SIG-M5 (cell line): ENCODE data around the gene MAP3K13.
A peak's percentile ranks its signal among the peaks of the same experiment; 100 is the strongest.

ENCODE experiments used
- DNase-seq: peaks from one replicate; lab custom pipeline; 2025; lab: John Stamatoyannopoulos, UW

MAP3K13 gene

DNA sequence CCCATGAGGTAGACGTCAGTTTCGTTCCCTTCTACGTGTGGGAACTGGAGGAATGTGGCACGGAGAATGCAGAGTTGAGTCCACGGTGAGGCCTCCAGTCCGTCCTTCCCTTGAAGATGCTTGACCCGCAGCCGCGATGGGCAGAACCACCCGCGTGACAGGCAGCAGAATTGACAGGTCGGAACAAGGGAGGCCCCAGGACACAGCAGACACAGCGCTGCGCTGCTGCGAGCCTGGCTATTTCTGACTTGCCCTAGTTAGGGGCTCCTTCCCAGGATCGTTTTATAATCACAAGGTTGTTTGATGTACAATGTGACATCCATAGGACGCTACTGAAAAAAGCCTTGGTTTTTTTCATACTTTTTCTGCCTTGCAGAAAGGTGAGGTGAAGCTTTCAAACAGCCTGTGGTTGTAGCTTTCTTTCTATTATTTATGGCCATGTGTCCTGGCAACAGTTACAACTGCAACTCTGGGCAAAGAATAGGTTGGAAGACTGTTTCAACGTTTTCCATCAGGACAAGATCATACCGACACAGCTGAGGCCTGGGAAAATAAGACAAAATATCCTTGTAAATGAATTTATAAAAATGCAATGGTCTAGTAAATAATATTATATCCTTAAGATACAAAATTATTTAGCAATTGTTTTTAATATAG is 145.5 kb downstream of the MAP3K13 start:
- no peak for DNase-seq

DNA sequence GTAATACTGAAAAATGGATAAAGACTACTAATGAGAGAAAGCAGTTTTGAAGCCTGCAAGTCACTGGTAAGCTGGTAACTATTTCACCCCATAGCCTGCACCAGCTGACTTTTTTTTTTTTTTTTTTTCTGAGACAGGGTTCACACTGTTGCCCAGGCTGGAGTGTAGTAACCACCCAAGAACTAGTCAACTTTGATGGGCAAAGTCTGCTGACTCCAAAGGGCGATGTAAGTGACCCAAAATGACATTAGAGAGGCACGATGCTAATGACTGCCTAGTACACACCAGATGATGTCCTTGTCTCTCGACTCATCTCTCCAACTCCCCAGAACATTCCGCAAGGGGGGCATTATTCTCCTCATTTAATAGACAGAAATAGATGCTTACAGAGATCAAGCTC is 148.8 kb downstream of the MAP3K13 start:
- DNase-seq = no peak

DNA sequence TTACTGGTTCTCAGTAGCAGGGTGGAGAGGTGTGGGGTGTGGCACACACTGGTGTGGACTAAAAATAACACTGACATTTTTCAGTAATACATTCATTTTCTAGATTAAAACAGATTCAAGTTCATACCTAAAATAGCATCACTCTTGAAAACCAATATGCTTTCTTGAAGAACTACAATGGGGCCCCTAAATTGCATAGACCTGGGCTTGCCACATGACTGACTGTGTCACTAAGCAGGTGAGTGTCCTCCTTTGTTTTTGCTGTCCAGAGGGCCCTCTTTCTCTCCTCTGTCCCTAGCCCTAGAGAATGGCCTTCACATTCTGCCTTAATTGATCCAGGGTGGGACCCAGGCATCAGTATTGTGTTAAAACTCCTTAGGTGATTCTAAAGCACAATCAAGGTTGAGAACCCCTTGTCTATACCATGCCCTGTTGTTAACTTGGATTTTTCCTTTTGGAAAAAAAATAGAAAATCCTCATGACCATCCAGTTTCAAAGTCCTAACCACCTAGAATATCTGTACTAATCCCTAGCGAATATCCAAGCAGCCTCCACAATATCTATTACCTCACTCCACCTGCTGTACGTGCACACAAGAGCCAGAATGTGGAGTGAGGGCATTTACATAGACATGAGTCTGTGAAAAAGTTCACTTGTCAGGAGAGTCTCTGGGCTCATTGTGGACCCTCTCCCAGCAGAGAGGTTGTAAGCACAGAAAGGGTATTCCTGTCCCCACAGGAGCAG is 154.6 kb downstream of the MAP3K13 start:
- DNase-seq = no peak

DNA sequence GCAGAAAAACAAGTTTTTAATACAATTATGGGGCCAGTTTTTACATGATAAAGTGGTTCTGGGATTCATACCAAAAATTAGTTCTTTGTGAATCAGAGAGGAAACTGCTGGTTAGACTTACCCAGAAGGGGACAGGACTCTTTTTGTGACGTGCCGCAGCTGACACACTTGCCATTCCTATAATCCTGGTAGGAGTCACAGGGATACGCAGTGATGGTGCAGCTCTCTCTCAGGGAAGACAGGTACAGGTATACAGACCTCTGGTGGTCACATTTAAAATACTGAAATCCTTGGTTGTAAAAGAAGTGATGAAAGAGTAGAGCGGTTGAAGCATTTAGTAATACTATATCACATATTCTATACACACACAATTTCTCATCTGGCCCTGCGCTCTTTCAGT is 156.1 kb downstream of the MAP3K13 start:
- DNase-seq = no peak

DNA sequence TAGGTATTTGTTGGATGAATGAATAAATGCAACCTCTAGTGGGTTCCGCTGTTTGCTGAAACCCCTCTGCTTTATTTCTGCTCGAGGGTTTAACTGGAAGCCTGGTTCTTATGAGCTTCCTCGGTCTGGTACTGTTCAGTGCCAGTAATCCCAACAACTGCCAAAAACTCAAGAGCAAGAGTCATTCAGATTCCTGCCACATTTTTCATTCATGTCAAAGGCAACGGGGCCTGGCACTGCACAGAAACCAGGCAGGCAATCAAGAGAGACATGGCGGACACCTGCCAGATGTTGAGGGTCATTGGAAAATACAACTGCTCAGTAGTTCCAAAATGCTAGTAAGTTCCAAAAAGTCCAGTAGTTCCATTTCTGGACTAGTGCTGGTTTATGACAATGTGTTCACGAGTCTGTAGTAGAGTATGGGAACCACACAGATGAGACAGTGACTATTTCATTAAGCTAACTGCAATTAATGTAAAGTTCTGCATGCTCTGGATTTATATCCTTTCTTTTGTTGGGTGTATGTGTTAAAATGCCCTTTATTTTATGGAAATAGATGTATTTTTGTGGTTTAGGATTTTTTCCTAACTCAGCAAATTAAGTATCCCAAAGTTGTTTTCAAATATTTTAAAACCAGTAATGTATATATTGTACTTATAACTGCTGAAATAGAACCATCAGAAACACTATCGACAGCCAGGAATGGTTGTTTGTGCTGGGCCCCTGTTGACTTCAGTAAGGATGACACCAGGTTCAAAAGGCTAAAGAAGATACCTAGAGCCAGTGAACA is 158.6 kb downstream of the MAP3K13 start:
- DNase-seq = no peak

DNA sequence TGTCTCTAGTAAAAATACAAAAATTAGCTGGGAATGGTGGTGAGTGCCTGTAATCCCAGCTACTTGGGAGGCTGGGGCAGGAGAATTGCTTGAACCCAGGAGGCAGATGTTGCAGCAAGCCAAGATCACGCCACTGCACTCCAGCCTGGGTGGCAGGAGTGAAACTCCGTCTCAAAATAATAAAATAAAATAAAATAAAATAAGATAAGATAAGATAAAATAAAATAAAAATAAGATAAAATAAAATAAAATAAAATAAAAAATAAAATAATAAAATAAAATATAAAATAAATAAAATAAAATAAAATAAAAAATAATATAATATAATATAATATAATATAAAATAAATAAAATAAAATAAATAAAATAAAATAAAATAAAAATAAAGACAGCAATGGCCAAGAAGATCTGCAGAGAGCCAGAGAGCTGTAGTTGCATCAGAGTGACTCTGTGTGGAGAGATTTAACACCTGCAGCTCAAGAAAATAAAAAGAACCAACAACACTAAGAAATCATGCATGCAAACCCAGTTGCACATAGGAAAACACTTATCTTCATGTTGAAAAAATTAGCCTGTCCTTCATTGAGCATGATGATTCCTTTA is 163.5 kb downstream of the MAP3K13 start:
- DNase-seq = no peak

DNA sequence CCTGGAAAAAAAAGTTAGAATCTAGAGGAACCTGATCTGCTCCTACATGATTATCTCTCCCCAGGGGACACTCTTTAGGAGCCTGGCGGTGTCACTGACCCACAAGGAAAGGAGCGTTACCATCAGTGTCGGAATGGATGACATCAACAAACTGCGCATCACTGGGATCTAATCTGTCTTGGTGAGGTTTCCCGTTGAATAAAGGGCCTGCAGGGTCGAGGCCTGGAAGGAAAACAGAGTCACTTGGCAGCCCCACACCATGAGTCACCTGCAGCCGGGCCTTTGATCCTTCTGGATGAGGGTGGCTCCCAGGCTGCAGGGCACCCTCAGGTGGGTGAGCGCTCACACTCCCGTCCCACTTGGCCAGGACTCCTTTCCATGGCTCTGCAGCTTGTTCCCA is 164.4 kb downstream of the MAP3K13 start:
- no peak for DNase-seq

DNA sequence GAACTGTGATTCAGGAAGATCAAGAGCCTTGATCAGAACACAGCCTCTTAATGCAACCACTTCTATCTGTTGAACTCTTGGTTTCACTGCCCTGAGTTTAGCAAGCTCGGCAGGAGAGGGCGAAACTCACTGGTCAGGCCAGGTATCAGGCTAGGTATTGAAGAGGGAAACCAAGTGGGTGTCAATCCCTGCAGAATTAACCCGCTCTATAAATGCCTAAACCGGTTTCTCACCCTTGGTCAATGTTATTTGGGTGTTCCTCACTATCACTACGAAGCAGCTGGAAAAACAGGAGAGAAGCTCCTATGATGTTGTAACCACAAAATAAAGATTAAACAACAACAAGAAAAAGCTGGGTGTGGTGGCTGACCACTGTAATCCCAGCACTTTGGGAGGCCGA is 165.6 kb downstream of the MAP3K13 start:
- no peak for DNase-seq

DNA sequence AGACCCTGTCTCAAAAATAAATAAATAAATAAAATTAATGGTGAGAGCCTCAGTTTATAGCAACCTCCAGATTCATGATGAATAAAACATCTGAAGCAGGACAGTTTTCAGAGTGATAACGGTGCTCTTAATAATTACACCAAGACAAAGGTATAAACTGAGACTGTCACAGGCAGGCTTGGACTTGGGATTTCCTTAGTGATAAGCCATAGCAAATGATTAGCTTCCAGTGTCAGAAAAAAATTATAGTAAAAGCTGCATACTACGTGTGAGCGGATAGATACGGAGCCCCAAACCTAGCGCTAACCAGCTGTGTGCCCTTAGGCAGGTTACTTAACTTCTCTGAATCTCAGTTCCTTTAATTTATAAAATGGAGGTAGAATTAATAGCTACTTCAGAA is 167.9 kb downstream of the MAP3K13 start:
- no peak for DNase-seq

DNA sequence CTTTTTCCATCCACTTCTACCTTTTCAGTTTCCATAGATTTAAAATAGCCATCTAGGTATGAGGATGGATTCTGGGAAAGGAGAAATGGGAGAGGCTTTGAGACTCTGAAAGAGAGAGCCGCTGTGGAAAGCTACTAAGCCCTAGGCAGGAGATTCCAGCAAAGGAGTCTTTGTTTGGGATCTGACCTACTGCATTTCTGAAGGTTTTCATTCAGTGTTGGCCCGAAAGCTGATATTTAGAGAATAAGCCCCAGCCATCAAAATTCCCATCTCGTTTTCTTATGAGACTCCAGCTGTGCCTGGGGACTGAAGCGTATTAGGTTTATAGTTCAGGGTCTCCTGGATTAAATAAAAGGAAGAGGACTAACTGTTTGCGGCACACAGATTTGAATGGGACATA is 170.0 kb downstream of the MAP3K13 start:
- no peak for DNase-seq

DNA sequence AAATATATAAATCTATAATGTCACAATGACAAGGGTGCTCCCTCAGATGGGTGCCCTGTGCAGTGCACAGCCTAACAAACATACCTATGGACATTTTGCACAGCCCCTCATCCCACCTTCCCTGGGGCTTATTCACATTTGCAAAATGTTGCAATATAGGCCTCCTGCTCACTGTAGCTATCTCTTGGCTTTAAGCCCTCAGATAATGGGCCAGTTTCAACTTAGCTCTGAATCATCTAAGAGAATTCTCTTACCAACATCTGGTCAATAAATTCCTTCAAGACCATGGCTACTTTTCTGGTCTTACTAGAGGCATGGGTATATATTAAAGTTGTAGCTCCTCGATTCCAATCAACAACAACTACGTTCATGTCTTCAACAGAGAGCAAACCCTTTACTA is 171.6 kb downstream of the MAP3K13 start:
- no peak for DNase-seq

DNA sequence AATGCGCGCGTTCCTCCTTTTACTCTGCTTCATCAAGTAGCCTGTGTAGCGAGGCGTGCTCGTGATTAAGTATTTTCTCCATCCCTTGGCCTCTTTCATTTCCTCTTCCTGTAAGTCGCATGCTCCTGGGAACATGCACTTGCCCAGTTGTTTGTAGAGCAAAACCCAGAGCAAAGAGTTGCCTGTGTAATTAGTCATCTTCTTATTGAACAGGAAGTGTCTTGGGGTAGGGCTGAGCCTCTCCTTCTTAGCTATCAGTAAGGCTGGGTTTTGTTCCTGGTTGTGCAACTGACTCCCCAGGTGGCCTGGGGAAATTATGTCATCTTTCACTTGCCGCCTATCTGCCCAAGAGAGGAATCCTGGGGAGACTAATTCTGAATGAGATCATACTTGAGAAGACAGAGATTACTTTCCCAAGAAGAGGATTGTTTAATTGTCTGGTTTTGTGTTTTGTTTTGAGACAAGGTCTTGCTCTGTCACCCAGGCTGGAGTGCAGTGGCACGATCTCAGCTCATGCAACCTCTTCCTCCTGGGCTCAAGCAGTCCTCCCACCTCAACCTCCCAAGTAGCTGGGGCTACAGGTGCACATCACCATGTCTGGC is 174.5 kb downstream of the MAP3K13 start:
- DNase-seq = peak; percentile 100
